Progenitor cell of endocrine pancreas (in vitro differentiated cells): ENCODE results near the gene LCN2. TPM values are rescaled to one million over a fixed set of nuclear protein-coding genes. Genes with fewer than 3 reads are reported as not detected.

Source experiments
- DNase-seq: peaks from one replicate; pipeline ENCODE4 v3.0.0; 2021; ENCODE audit warnings: low spot score; ENCODE audit not compliant: unreplicated experiment
- H3K27ac Mint-ChIP-seq: 2 replicates; pipeline ENCODE4 v1.8.0; 2021; ENCODE audit warnings: mild to moderate bottlenecking, moderate library complexity, mixed read lengths
- H3K27me3 Mint-ChIP-seq: 2 replicates; pipeline ENCODE4 v1.8.0; 2021; ENCODE audit warnings: mixed read lengths
- H3K36me3 Mint-ChIP-seq: 2 replicates; pipeline ENCODE4 v1.8.0; 2022; ENCODE audit warnings: mixed read lengths; ENCODE audit not compliant: insufficient read depth
- H3K4me1 Mint-ChIP-seq: 2 replicates; pipeline ENCODE4 v1.8.0; 2021; ENCODE audit warnings: low read depth, mixed read lengths
- H3K4me3 Mint-ChIP-seq: 2 replicates; pipeline ENCODE4 v1.8.0; 2021; ENCODE audit warnings: low read depth, mild to moderate bottlenecking, moderate library complexity, mixed read lengths
- H3K9me3 Mint-ChIP-seq: 2 replicates; pipeline ENCODE4 v1.8.0; 2021; ENCODE audit warnings: low read depth, mixed read lengths
- total RNA-seq: library from RNA; stranded (reverse); gene quantifications from 2 replicates; pipeline ENCODE4 v1.2.1, GENCODE V29; 2021
- TF ChIP-seq, protein P1 (sequence below): fragments of 200-600 bp; sonication (generic); IDR thresholded peaks from one replicate; pipeline ENCODE4 v1.5.0; 2021; ENCODE audit warnings: antibody characterized with exemption, mild to moderate bottlenecking; ENCODE audit not compliant: unreplicated experiment

LCN2 gene
- total RNA-seq, 1 donor from 2014 or later = not detected

DNA sequence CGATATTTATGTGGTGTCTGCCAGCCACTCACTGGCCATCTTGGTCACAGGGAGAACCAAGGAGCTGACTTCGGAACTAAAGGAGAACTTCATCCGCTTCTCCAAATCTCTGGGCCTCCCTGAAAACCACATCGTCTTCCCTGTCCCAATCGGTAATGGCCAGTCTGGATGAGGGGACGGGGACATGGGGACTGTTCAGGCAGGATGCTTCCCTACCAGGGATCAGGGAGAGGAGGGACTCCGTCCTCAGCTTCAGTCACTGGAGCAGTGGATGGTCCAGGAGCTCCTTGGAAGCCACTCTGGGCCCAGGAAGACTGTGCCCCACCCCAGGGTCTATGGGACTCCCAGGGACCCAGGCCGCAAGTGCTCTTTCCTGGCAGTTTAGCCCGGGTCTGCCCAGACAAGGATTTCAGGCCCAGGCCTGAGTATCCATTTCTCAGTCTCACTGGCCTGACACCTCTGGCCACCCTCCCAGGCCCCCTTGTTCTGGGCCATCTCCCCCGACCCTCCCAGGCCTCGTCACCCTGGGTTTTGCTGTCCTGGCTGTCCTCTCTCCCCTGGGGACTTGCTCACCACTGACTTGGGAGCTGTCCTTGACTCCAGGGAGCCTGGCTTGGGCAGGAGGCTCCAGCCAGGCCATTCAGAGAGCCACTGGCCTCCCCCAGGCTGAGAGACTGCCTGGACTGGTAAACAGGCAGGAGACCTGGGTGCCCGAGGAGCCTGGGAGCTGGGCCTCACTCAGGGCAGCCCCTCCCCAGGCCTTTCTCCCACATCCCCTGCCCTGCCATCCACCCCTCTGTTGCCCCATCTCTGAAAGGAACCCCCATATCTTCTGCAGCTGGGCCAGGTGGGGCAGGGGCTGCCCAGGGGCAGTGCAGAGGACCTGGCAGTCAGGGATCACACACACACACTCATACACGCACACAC lies 3.1 kb downstream of the LCN2 start:
- TF ChIP-seq, protein P1, sequence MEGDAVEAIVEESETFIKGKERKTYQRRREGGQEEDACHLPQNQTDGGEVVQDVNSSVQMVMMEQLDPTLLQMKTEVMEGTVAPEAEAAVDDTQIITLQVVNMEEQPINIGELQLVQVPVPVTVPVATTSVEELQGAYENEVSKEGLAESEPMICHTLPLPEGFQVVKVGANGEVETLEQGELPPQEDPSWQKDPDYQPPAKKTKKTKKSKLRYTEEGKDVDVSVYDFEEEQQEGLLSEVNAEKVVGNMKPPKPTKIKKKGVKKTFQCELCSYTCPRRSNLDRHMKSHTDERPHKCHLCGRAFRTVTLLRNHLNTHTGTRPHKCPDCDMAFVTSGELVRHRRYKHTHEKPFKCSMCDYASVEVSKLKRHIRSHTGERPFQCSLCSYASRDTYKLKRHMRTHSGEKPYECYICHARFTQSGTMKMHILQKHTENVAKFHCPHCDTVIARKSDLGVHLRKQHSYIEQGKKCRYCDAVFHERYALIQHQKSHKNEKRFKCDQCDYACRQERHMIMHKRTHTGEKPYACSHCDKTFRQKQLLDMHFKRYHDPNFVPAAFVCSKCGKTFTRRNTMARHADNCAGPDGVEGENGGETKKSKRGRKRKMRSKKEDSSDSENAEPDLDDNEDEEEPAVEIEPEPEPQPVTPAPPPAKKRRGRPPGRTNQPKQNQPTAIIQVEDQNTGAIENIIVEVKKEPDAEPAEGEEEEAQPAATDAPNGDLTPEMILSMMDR = no peak
- DNase-seq = no peak
- Mint-ChIP-seq H3K4me3 (no peak overlapping the region), H3K36me3 (no peaks in the 10 kb centered on the region), H3K9me3 (no peaks in the 10 kb centered on the region), H3K27me3 (peaks cover 12% of the 10 kb centered on the region), H3K4me1 (peaks cover 4% of the 10 kb centered on the region), H3K27ac (no peak overlapping the region)

GRCh38 chr9:128153060-128153946 lies 4.0 kb downstream of the LCN2 start:
- DNase-seq = no peak
- TF ChIP-seq, protein P1 = no peak
- Mint-ChIP-seq H3K9me3 (no peaks in the 10 kb centered on the region), H3K4me1 (peaks cover 4% of the 10 kb centered on the region), H3K36me3 (no peaks in the 10 kb centered on the region), H3K4me3 (no peak overlapping the region), H3K27ac (no peak overlapping the region), H3K27me3 (peaks cover 12% of the 10 kb centered on the region)

DNA sequence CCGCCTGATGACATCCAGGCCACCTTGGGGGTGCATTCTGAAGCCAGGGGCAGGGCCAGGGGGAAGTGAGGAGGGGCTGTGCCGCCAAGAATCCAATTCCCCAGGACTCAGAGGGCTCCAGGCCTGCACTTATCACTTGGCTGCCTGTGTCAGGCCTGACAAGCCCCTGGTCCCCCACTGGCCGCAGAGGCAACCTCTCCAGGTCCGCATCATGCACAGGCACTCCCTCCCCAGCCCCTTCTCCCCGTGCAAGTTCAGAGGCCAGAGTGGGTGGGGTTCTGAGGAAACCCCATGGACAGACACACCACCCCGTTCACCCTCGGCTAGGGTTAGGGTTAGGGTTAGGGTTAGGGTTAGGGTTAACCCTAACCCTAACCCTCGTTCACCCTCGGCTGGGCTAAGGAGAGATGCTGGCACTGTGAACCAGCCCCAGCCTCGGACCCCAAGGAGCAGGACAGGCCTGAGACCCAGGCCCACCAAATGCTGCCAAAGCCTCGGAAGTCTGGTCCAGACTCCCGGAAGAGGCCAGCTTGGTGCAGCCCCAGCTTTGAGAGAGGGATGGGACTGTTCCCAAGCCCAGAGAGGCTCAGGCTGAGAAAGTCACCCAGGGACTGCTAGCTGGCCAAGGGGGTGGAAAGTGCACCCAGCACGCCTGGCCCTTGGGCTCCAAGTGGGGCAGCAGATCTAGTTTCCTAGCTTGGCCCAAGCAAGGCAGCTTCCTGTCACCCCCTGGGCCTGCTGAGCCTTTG lies 4.9 kb downstream of the LCN2 start:
- no peak for DNase-seq
- Mint-ChIP-seq H3K36me3 (no peaks in the 10 kb centered on the region), H3K4me3 (no peak overlapping the region), H3K27ac (no peak overlapping the region), H3K27me3 (peaks cover 11% of the 10 kb centered on the region), H3K4me1 (peaks cover 4% of the 10 kb centered on the region), H3K9me3 (no peaks in the 10 kb centered on the region)
- TF ChIP-seq, protein P1 = no peak

DNA sequence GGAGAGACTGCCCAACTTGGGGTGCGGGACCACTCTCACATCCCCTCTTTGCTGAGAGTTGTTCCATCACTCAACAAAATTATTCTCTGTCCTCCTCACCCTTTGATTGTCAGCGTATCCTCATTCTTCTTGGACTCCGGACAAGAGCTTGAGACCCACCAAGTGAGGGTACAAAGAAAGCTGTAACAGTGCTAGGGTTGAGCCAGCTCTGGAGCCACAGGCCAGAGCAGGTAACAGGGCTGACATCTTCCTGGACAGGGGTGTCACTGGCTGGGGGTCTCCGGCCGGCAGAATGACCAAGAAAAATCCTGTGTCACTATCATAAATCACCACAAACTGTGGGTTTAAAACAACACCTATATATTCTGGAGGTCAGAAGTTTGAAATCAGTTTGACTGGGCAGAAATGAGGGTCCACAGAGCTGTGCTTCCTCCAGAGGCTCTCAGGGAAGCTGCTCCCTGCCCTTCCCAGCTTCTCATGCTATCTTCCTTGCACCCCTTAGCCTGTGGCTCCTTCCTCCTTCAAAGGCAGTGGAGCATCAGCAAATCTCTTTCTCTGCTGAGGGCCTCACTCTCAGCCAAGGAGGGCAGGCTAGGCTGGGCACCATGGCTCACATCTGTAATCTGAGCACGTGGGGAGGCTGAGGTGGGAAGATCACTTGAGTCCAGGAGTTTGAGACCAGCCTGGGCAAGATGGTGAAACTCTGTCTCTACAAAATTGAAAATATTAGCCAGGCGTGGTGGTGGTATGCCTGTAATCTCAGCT lies 6.7 kb downstream of the LCN2 start:
- Mint-ChIP-seq H3K9me3 (no peaks in the 10 kb centered on the region), H3K4me3 (no peak overlapping the region), H3K36me3 (no peaks in the 10 kb centered on the region), H3K4me1 (peaks cover 2% of the 10 kb centered on the region), H3K27ac (no peak overlapping the region), H3K27me3 (peaks cover 2% of the 10 kb centered on the region)
- TF ChIP-seq, protein P1 = no peak
- no peak for DNase-seq
